GM18505 (cell line): ENCODE data around the gene SOX5.

Experiments
- ATAC-seq: cut with Tn5 transposase; IDR thresholded peaks from one replicate; pipeline ENCODE4 v1.9.1; 2021; ENCODE audit not compliant: unreplicated experiment
- POLR2A ChIP-seq: IDR thresholded peaks from 4 replicates; pipeline ENCODE4 v1.6.1; 2011; ENCODE audit warnings: borderline replicate concordance; ENCODE audit not compliant: insufficient read depth, insufficient read length; ENCODE audit errors: extremely low read depth

The SOX5 gene

GRCh38 chr12:23949348-23950209 is at the start of gene SOX5:
Gene SOX5 (minus strand): TSS chr12:23949670. CDS start chr12:23949601, 69 bp downstream.
- TF ChIP-seq POLR2A = no peak
- no peak for ATAC-seq

- TF ChIP-seq POLR2A = no peak
- ATAC-seq = no peak
These were observed 37.6 kb upstream of the SOX5 start for GRCh38 chr12:23987046-23987445.

- no peak for TF ChIP-seq POLR2A
- ATAC-seq = no peak
These were observed 31.4 kb upstream of the SOX5 start for GRCh38 chr12:23980826-23981225.

- ATAC-seq = no peak
- TF ChIP-seq POLR2A = no peak
These were observed 15.3 kb upstream of the SOX5 start for GRCh38 chr12:23964812-23965211.

DNA sequence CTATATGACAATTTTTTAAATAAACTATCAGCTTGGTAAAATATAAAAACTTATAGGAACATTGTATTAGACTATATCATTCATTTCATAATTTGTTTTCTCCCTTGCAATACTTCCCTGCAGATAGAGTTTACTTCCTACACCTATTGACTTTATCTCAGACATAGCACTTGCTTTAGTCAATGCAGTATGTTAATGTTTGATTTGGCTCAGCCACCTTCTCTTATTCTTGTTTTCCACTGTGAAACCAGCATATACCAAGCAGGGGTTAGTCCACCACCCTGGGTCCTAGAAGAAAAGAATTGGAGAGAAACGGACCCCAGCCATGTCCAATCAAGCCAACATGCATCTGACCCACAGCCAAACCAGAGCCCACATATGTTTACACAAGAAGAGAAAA is 10.4 kb upstream of the SOX5 start:
- no peak for TF ChIP-seq POLR2A
- ATAC-seq = no peak

GRCh38 chr12:23954332-23954731 is 4.9 kb upstream of the SOX5 start:
- ATAC-seq = no peak
- TF ChIP-seq POLR2A = no peak

DNA sequence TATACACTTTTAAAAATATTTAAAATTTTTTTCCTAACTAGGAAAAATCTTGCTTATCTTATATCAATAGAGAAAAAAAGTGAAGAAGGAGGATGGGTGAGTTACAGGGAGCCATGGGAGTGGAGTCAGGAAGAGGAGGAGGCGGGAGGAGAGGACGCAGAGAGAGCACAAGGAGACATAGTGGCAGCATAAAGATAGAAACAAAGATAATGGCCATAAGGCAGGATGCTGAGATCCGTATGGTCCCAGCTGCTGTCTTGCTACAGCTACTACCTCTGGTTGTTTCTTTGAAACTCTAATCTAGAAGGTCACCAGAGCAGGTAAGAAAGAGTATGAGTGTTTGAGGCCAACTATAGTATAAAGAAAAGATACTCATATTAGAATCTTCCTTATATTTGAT is 2.6 kb upstream of the SOX5 start:
- no peak for ATAC-seq

DNA sequence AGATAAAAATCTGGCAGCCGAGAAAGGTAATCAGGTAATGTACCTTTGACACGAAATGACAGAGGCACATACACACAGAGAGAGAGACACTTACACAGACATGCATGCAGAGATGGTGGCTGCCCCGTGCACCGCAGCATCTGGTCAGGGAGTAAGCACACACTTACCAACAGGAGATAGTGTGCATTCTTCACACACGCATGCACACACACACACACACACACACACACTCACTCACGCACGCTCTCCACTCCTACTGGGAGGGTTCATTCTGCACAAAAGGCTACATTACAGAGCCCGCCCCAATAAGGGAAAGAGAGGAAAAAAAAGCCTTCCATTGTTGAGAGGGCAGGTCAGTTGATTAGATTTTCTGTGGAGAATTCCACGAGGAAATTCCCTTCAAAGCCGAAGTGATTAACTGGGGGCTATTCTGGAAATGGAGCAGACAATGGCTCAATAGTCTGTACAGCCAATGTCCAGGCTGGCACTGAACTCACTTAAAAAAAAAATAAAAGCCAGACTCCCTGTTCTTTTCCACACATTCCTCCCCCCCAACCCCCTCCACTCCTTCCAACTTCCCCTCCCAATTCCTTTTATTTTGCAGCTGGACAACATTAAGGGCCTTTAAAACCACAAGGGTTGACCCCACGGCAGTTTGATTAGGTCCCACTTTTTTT is 1.4 kb upstream of the SOX5 start:
- TF ChIP-seq POLR2A = no peak
- ATAC-seq = no peak

More for the DNA sequence above, 2.6 kb upstream of the SOX5 start:
- TF ChIP-seq POLR2A = no peak

- ATAC-seq = no peak
- TF ChIP-seq POLR2A = no peak
These were observed 822 bp upstream of the SOX5 start for GRCh38 chr12:23950210-23950774.

GRCh38 chr12:23948291-23948690 is 1.2 kb downstream of the SOX5 start:
- ATAC-seq = no peak
- TF ChIP-seq POLR2A = no peak

GRCh38 chr12:23947395-23947794 is 2.1 kb downstream of the SOX5 start:
- no peak for ATAC-seq
- TF ChIP-seq POLR2A = no peak

GRCh38 chr12:23945249-23945648 is 4.2 kb downstream of the SOX5 start:
- ATAC-seq = no peak
- TF ChIP-seq POLR2A = no peak

- TF ChIP-seq POLR2A = no peak
- ATAC-seq = no peak
These were observed 5.4 kb downstream of the SOX5 start for GRCh38 chr12:23944067-23944466.

DNA sequence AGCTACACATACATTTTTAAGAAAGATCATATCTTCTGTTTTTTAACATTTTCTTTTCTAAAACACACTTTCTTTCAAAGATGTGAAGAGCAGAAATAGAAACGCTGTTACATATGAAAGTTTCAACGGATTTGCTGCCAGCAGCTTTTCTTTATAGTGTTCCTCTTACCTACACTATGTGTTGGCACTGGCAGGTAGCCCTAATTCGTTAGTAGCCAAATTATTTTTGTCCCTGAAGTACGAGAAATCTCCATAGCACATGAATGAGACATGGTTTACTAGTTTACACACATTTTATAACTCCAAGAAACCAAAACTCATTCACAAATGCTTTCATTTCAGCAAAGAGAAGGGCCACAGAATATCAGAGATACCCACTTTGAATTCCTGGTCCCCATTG is 6.6 kb downstream of the SOX5 start:
- ATAC-seq = no peak
- TF ChIP-seq POLR2A = no peak
